ENCODE results near the gene TEX36.
A peak's percentile ranks its signal among the peaks of the same experiment; 100 is the strongest.
"Not testable (repeated sequence)": the region's sequence is repeated elsewhere in the genome, so short reads cannot be mapped to it uniquely, and the experiment has no call there.

TEX36 gene

GRCh38 chr10:125692196-125692595 lies 9.2 kb upstream of the TEX36 start:
- peak; percentile 6 for DNase-seq (ENCODE audit: low read depth)

DNA sequence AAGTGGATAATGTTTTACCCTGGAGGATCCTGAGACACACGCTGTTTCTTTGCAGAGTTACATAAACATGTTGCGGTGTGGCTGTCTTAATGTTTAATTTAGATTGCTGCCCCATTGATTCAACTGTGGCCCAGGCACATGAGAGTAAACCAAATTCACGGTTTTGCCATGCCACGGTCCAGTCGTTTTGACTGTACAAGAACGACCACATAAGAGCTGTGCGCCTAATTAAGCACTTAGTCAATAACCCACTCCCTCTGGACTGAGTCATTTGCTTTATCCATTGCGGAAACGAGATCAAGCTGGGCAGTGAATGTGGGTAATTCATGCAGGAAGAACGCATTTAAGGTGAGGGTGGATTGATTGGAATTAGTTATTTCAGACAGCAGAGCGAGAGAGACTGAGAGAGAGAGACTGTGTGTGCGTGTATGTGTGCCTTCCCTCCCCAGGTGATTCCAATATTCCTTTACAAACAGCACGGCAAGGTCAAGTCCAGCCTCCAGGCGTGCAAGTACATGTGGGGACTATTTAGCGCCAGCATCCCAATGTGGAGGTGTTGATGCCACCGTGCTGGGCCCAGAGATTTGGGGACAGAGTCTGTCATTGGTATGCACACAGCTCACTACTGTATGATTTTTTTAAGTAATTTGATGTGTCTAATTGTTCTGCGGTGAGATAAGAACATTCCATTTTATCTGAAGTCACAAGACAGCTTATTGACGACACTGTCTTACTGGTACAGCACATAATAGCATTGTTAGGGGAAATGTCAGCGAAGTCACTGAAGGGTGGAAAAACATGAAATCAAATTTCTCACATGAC lies 8.4 kb upstream of the TEX36 start:
- peak; percentile 73 for DNase-seq (ENCODE audit: low read depth)

DNA sequence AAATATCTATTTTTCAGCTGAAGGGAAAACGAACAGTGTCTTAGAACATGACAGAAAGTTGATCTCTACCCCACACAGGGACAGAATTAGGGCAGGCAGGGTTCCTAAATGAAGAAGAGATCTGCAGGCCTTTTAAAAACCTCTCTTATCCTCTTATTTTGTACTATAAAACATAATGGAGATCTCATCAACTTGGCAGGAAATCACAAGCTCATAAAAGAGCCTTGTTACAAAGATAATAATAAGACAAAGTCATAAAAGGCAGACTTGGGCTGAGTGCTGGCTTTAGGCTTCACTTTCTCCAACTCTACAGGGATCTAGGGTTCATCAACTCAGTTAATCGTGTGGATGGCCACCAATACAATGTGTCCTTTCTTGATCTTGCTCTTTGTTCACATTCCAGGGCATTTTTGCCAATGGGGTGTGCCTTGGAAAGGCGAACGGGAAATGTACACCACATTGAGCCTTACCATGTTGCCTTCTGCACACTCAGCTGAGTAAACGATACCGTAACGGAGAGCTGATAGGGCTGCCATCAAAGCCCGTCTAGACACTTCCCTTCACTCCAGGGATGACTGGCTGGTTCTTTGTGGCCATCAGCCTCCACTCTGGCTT lies 7.1 kb upstream of the TEX36 start:
- DNase-seq (ENCODE audit: low read depth), result no peak

GRCh38 chr10:125687507-125688185 lies 4.7 kb upstream of the TEX36 start:
- DNase-seq (ENCODE audit: low read depth), result peak; percentile 15

DNA sequence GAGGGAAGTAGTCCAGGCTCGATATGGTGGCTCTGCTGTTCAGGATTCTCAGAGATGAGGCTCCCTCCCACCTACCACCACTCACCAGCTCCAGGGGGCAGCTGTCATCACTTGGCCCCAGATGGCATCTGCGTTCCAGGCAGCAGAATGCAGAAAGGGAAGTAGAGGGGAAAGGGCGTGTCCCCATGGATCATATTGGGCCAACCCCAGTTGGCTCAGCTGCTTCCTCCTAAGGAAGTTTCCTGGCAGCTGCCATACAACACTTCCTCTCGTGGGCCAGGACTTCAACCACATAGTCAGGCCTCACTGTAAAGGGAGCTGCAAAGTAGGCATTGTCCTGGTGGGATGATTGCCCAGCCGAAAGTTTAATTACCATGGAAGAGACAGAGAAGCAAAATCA lies 1.6 kb upstream of the TEX36 start:
- no peak for DNase-seq (ENCODE audit: low read depth)

- DNase-seq (ENCODE audit: low read depth), result no peak
Measured at GRCh38 chr10:125683821-125684220, 858 bp upstream of the TEX36 start.

DNA sequence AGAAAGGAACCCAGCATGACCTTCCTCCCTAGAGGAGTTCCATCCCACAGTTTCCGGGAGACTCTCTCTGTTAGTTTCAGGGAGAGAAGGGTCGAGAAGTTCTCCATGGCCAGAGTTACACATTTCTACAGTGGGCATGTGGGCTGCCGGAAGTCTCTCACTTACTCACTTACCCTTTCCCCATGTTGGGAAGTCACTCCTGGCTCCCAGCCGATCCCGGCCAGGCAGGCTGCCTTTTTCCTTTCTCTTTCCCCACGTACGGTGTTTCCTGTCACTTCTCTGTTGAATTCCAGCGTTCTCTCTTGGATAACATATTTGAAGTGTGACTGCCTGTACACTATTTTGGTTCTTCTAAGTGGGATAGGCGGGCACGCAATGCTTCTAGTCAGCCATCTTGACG lies 3.5 kb downstream of the TEX36 start:
- DNase-seq (ENCODE audit: low read depth), result no peak

DNA sequence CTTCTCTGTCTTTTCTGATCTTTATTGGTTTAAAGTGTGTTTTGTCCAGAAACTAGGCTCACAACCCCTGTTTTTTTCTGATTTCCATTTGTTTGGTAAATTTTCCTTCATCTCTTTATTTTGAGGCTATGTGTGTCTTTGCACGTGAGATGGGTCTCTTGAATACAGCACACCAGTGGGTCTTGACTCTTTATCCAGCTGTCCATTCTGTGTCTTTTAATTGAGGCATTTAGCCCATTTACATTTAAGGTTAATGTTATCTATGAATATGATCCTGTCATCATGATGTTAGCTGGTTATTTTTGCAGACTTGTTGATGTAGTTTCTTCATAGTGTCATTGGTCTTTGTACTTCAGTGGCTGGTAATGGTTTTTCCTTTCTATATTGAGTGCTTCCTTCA lies 10.1 kb downstream of the TEX36 start:
- DNase-seq (ENCODE audit: low read depth), result no peak

- DNase-seq (ENCODE audit: low read depth), result peak; percentile 33
Measured at GRCh38 chr10:125662584-125662983, 20.4 kb downstream of the TEX36 start.

DNA sequence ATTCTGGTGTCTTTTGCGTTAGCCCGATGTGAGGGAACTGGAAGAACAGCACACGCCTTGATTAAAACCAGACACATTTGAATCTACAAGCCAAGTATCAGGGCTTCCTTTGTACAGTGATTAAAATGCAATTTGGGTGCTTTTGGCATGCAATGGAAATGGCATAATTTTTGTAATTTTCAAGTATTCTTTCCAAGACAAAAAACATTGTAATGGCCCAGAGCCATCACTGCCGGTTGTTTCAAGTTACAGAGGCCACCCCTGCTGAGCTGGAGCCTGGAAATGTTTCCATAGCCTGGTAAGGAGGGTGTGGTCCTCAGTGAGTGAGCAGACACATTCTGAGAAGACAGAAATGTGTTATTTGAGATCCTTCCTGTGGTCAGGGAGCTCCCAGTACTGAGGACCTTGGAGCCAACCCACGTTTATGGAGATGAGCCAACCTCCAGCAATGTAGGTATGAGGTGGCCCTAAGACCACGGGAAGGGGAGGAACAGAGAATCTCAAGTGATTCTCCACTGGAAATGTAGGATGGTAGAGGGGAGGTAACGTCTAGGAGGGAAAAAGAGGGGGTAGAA lies 20.9 kb downstream of the TEX36 start:
- DNase-seq (ENCODE audit: low read depth), result peak; percentile 75

DNA sequence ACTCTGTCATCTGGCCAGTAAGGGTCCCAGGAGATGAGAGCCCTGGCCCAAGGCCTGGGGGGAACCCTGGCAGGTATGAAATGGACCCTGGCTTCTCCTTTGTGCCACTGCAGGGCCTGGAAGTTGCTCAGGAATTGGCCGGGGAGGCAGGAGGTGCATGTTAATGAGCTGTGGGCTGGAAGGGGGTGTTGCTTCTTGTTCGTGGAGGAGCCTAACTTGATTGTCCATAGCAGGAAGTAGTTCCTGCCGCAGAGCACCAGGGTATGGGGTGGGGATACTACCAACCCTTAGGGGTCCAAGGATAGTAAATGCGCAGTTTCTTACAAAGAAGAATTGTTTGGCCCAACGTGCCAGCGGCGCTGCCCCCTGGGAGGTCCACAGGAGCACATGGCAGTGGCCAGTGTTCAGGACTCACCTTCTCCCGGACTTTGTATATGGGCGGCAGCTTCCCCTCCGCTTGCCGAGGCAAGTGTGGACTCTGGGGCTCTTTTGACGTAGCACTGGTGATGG lies 21.5 kb downstream of the TEX36 start:
- DNase-seq (ENCODE audit: low read depth), result no peak

GRCh38 chr10:125659071-125659470 lies 23.9 kb downstream of the TEX36 start:
- no peak for DNase-seq (ENCODE audit: low read depth)

- DNase-seq (ENCODE audit: low read depth), result no peak
Measured at GRCh38 chr10:125656523-125656922, 26.4 kb downstream of the TEX36 start.

DNA sequence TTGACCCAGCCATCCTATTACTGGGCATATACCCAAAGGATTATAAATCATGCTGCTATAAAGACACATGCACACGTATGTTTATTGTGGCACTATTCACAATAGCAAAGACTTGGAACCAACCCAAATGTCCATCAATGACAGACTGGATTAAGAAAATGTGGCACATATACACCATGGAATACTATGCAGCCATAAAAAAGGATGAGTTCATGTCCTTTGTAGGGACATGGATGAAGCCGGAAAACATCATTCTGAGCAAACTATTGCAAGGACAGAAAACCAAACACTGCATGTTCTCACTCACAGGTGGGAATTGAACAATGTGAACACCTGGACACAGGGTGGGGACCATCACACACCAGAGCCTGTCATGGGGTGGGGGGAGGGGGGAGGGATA lies 29.9 kb downstream of the TEX36 start:
- DNase-seq (ENCODE audit: low read depth), result not testable (repeated sequence)

- DNase-seq (ENCODE audit: low read depth), result no peak
Measured at GRCh38 chr10:125646311-125646710, 36.7 kb downstream of the TEX36 start.

GRCh38 chr10:125641398-125641797 lies 41.6 kb downstream of the TEX36 start:
- peak; percentile 38 for DNase-seq (ENCODE audit: low read depth)

DNA sequence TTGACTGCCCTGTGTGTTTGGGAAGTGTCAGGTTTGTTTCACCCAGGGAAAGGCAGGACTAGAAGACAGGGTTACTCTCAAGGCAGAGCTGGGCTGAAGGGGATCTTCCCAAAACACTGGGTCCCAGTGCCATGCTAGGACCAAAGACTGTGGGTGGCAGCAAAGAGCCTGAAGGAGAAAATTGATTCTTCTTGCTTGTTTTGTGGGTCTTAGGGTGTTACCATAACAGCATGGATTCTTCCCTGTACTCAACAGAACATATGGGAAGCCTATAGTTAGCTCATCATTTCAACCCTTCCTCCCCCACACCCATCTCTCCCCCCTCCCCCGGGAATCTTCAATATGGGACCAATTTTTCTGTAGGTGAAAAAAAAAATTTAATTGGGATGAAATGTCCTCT lies 42.3 kb downstream of the TEX36 start:
- DNase-seq (ENCODE audit: low read depth), result no peak

- no peak for DNase-seq (ENCODE audit: low read depth)
Measured at GRCh38 chr10:125639846-125640245, 43.1 kb downstream of the TEX36 start.

- DNase-seq (ENCODE audit: low read depth), result no peak
Measured at GRCh38 chr10:125638555-125638954, 44.4 kb downstream of the TEX36 start.

GRCh38 chr10:125637496-125637895 lies 45.5 kb downstream of the TEX36 start:
- DNase-seq (ENCODE audit: low read depth), result no peak

DNA sequence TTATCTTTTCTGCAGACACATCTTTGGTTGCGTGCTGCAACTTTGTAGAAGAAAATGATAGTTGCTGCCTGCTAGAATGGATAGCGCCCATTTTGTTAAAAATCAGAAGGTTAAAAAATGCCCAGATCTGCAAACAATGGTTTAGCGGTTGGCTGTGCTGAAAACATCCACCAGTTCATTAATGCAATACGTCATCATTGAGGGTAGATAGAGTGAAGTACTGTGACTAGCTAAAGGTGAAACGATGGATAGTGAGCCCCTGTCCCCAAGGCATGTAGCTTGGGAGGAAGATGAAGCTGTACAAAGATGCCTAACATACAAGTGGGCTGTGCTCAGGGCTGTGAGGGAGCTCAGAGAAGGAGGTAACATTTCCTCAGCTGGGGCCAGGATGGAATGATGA lies 48.4 kb downstream of the TEX36 start:
- DNase-seq (ENCODE audit: low read depth), result no peak

DNA sequence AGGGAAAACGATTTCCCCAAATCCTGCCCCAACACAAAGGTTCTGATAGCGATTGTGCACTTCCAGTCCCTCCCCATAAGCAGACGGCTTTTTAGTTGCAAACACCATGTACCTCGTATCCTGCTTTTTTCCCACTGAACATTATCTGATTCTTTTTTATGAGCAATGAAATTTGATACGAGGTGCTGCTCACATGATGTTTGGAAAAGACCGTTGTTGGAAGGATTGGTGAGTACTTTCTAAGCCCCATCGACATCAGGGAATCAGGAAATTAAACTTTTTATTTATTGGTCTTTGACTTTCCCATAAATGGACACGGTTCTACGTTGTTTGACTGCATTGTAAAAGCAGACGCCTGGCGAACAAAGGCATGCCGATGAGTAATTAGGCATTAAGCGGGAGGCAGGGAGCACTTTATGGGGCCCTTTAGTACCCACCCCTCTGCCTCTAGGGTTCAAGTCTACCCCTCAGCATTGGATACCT lies 49.4 kb downstream of the TEX36 start:
- peak; percentile 33 for DNase-seq (ENCODE audit: low read depth)
